Nephron progenitor cell (in vitro differentiated cells): Measurements from ENCODE around the gene ZNF488.

ENCODE experiments used
- DNase-seq: peaks from one replicate; pipeline ENCODE4 v3.0.0; 2021
- H3K27ac Mint-ChIP-seq: 2 replicates; pipeline ENCODE4 v1.8.0; 2021; ENCODE audit warnings: mild to moderate bottlenecking, moderate library complexity, mixed read lengths
- H3K27me3 Mint-ChIP-seq: 2 replicates; pipeline ENCODE4 v1.8.0; 2021; ENCODE audit warnings: mild to moderate bottlenecking, low read depth, mixed read lengths; ENCODE audit not compliant: poor library complexity
- H3K36me3 Mint-ChIP-seq: 2 replicates; pipeline ENCODE4 v1.8.0; 2021; ENCODE audit warnings: low read depth, mixed read lengths
- H3K4me1 Mint-ChIP-seq: 2 replicates; pipeline ENCODE4 v1.8.0; 2021; ENCODE audit warnings: mixed read lengths
- H3K4me3 Mint-ChIP-seq: 2 replicates; pipeline ENCODE4 v1.8.0; 2021; ENCODE audit warnings: mild to moderate bottlenecking, moderate library complexity, mixed read lengths
- H3K9me3 Mint-ChIP-seq: 2 replicates; pipeline ENCODE4 v1.8.0; 2021; ENCODE audit warnings: mild to moderate bottlenecking, moderate library complexity, mixed read lengths
- CTCF ChIP-seq: fragments of 200-600 bp; sonication (generic); IDR thresholded peaks from 2 replicates; pipeline ENCODE4 v1.5.0; 2021; ENCODE audit warnings: antibody characterized with exemption

ZNF488 gene

GRCh38 chr10:47349941-47350371, 34.1 kb downstream of the ZNF488 start:
- Mint-ChIP-seq H3K27ac (no peak overlapping the region), H3K9me3 (no peaks in the 10 kb centered on the region), H3K4me3 (no peak overlapping the region), H3K27me3 (no peaks in the 10 kb centered on the region), H3K36me3 (no peaks in the 10 kb centered on the region), H3K4me1 (peaks cover 9% of the 10 kb centered on the region)
- no peak for DNase-seq
- no peak for TF ChIP-seq CTCF

- H3K9me3 Mint-ChIP-seq: no peaks in the 10 kb centered on the region
- no peaks in the 10 kb centered on the region for H3K36me3 Mint-ChIP-seq
- TF ChIP-seq CTCF: no peak
- DNase-seq: no peak
- H3K27ac Mint-ChIP-seq: no peak overlapping the region
- peaks cover 9% of the 10 kb centered on the region for H3K4me1 Mint-ChIP-seq
- no peak overlapping the region for H3K4me3 Mint-ChIP-seq
- H3K27me3 Mint-ChIP-seq: no peaks in the 10 kb centered on the region
These were observed 34.6 kb downstream of the ZNF488 start for GRCh38 chr10:47349516-47349915.

GRCh38 chr10:47348661-47349470, 35.2 kb downstream of the ZNF488 start:
- no peak for TF ChIP-seq CTCF
- H3K36me3 Mint-ChIP-seq: no peaks in the 10 kb centered on the region
- no peak for DNase-seq
- no peak overlapping the region for H3K4me3 Mint-ChIP-seq
- peaks cover 9% of the 10 kb centered on the region for H3K4me1 Mint-ChIP-seq
- H3K27ac Mint-ChIP-seq: no peak overlapping the region
- no peaks in the 10 kb centered on the region for H3K9me3 Mint-ChIP-seq
- H3K27me3 Mint-ChIP-seq: no peaks in the 10 kb centered on the region

GRCh38 chr10:47348138-47348651, 35.9 kb downstream of the ZNF488 start, which contains the start of gene RBP3:
Gene RBP3 (plus strand): TSS chr10:47348363. CDS start chr10:47348485, 122 bp downstream.
- TF ChIP-seq CTCF: no peak
- no peaks in the 10 kb centered on the region for H3K36me3 Mint-ChIP-seq
- no peaks in the 10 kb centered on the region for H3K9me3 Mint-ChIP-seq
- no peak for DNase-seq
- no peaks in the 10 kb centered on the region for H3K27me3 Mint-ChIP-seq
- peaks cover 9% of the 10 kb centered on the region for H3K4me1 Mint-ChIP-seq
- no peak within 1 kb of the TSS for H3K4me3 Mint-ChIP-seq
- no peak within 1 kb of the TSS for H3K27ac Mint-ChIP-seq

- no peaks in the 10 kb centered on the region for H3K27me3 Mint-ChIP-seq
- H3K4me3 Mint-ChIP-seq: no peak overlapping the region
- no peak for TF ChIP-seq CTCF
- no peak for DNase-seq
- H3K27ac Mint-ChIP-seq: no peak overlapping the region
- H3K36me3 Mint-ChIP-seq: no peaks in the 10 kb centered on the region
- no peaks in the 10 kb centered on the region for H3K9me3 Mint-ChIP-seq
- peaks cover 9% of the 10 kb centered on the region for H3K4me1 Mint-ChIP-seq
These were observed 36.8 kb downstream of the ZNF488 start for GRCh38 chr10:47347303-47347675.
